Subcutaneous adipose tissue (tissue), 4 donors: ENCODE measurements around the gene STRBP. TPM values are rescaled to one million over a fixed set of nuclear protein-coding genes. Genes with fewer than 3 reads are reported as not detected.

Source experiments
- CTCF ChIP-seq: fragments of 450-650 bp; IDR thresholded peaks from one replicate; pipeline ENCODE4 v1.5.1; 2016; ENCODE audit warnings: low read depth, mild to moderate bottlenecking, control low read depth, antibody characterized with exemption, moderate library complexity
- total RNA-seq, 4 donors: library from RNA; depleted of rRNA; stranded (reverse); fragments of >200 nt; gene quantifications; one replicate each; pipeline ENCODE4 v1.1.0, GENCODE V29; 2016

STRBP gene
- total RNA-seq, result 10 to 100 TPM in 2 of 4 donors, 1 to 10 TPM in 2; 6.6 to 11.3 (median 10.0) TPM

- TF ChIP-seq CTCF, result no peak
Measured at GRCh38 chr9:123268465-123269259, at the start of gene STRBP. STRBP (minus strand) TSS chr9:123268586; CDS start chr9:123184134, 84,452 bp downstream.

GRCh38 chr9:123316053-123316718 is 47.8 kb upstream of the STRBP start:
- TF ChIP-seq CTCF, result no peak

- TF ChIP-seq CTCF, result no peak
Measured at GRCh38 chr9:123315635-123316034, 47.2 kb upstream of the STRBP start.

GRCh38 chr9:123314617-123315016 is 46.2 kb upstream of the STRBP start:
- TF ChIP-seq CTCF, result no peak

- TF ChIP-seq CTCF, result no peak
Measured at GRCh38 chr9:123312306-123312877, 44.0 kb upstream of the STRBP start.

- TF ChIP-seq CTCF, result no peak
Measured at GRCh38 chr9:123311250-123311752, 42.9 kb upstream of the STRBP start.
